HG03558 (cell line): ENCODE measurements around the gene RANGAP1.

Experiments used
- ATAC-seq: cut with Tn5 transposase; IDR thresholded peaks from one replicate; pipeline ENCODE4 v1.9.1; 2021; ENCODE audit warnings: moderate number of reproducible peaks; ENCODE audit not compliant: unreplicated experiment; ENCODE audit errors: extremely low read depth

The RANGAP1 gene

GRCh38 chr22:41238570-41239442 lies 47.2 kb downstream of the RANGAP1 start:
- ATAC-seq = no peak

DNA sequence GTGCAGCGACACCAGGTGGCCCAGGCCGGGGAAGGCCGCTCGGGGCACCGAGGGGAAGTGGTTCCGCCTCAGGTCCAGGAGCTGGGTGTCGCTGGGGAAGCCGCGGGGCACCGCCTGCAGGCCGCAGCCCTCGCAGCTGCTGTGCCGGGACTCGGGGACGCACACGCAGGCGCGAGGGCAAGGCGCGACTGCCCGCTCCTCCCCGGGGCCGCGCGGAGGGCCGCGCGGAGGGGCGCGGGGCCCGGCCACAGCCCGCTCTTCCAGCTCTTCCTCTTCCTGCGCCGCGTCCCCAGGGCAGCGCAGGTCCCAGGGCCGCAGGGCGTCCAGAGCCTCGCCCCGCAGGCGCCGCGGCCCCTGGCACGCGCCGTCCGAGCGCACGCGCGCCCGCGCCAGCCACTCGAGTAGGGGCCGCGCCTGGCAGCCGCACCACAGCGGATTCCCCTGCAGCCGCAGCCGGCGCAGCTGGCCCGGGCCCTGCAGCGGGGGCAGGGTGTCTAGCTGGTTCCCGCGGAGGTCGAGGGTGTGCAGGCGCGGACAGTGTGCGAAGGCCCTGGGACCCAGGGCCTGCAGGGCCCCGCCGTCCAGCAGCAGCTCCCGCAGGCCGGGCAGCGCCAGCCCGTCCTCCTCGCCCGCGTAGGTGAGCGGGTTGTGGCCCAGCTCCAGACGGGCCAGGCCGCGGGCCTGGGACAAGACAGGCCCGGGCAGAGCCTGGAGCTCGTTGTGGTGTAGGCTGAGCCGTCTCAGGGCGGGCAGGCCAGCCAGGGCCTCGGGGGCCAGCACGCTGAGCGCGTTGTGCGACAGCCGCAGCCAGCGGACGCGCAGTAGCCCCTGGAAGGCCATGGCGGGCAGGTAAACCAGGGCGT lies 48.0 kb downstream of the RANGAP1 start:
- no peak for ATAC-seq

DNA sequence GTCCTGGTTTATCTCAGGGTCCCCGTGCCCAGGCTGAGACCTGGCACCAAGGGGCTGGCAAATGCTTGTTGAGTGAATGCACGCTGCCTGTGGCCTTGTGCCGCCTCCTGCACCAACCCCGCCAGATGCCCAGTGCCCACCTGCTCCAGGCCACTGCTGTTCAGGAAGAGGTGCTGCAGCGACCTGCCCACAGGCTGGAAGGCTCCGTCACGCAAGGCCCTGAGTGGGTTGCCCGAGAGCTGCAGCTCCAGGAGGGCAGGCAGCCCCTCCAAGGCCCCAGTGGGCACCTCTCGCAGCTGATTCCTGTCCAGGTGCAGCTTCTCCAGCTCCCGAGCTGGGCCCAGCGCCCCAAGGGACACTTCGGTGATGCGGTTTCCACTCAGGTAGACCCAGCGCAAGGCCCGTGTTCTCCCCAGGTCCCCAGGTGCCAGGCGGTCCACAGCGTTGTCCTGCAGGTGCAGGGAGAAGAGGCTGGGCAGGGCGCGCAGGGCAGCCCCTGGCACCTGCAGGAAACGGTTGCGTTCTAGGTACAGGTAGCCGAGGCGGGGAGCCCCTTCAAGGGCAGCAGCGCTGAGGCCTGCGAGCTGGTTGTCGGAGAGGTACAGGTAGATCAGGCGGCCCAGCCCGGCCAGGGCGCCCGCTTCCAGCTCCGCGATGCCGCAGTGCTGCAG lies 48.8 kb downstream of the RANGAP1 start:
- no peak for ATAC-seq

- ATAC-seq = no peak
Observed at GRCh38 chr22:41234815-41235695, 50.9 kb downstream of the RANGAP1 start.

- ATAC-seq = no peak
Observed at GRCh38 chr22:41231369-41231768, 54.6 kb downstream of the RANGAP1 start.

DNA sequence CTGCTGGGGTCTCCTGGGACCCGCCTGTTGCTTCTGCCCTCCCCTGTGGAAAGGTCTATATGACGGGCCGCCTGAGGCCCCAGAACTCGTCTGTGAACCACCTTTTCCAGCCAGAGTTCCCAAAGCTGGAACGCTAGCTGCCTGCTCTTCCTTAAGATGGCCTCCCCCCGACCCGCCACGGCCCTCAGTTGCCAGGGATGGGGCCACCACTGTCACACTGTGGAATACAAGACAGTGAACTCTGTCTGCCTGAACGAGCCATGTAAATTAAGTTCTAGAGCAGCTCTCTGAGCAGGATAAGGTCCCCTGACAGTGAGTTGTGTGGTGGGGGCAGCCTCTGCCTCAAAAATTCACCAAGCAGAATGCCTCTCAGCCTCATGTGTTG lies 55.6 kb downstream of the RANGAP1 start:
- ATAC-seq = no peak

- ATAC-seq = no peak
Observed at GRCh38 chr22:41229730-41230400, 56.1 kb downstream of the RANGAP1 start.

DNA sequence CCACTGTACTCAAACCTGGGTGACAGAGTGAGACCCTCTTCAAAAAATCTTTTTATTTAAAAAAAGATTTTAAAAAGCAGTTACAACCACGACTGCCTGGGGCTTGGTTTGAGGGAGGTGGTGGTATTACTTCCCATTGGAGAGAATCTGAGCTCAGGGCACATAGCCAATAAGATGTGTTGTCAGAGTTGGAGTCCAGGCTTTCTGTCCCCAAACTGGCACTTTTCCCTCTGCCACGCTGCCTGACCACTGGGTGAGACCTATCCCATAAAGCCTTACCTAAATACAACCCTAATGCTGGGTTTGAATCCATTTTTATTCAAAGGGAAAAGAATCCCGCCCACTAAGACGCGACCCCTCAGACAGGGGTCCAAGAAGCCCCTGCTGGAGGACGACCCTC lies 56.8 kb downstream of the RANGAP1 start:
- ATAC-seq = no peak

GRCh38 chr22:41226723-41227655 lies 59.0 kb downstream of the RANGAP1 start:
- no peak for ATAC-seq

DNA sequence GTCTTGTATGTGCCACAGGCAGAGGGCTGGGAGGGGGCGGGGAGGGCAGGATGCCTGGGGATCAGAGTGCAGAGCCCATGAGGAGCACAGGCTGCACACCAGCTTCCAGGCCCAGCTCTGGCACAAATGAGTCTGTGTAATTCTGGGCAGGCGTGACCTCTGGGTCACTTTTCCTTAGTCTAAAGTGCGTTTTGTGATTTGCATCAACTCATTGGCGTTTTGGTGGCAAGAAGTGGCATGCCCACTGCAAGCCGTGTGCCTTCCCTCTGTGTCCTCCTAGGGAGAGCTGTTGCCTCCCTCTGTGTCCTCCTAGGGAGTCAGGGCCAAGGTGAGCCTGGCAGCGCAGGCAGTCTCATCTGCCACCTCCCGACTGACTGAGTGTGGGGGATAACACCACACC lies 62.5 kb downstream of the RANGAP1 start:
- no peak for ATAC-seq

GRCh38 chr22:41222846-41223507 lies 63.0 kb downstream of the RANGAP1 start:
- ATAC-seq = no peak

DNA sequence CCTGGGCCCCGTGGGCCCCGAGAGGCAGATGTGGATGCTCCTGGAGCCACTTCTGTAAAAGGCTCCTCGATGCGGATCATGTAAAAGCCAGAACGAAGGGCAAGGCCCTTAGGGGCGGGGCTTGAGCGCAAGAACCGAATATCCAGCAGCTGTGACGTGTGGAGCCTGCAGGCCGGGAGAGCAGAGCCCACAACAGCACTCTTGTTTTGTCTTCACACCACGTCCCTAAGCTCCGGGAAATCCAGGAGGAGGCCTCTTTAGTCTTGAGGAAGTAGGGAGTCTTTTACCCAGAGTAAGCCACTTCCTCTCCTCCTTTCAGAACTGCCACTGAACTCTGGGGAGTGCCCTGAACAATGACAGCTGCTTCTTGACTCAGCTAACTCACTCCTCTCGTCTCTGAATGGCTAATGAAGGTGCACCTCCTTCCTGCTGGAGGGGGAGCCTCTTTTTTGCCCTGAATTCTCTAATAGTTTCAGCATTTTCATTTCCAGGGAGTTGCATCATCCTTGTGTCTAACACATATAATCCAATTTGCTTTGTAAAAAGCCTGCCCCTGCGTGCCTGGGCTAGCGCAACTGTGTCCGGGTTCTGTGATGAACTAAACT lies 68.3 kb downstream of the RANGAP1 start:
- no peak for ATAC-seq

DNA sequence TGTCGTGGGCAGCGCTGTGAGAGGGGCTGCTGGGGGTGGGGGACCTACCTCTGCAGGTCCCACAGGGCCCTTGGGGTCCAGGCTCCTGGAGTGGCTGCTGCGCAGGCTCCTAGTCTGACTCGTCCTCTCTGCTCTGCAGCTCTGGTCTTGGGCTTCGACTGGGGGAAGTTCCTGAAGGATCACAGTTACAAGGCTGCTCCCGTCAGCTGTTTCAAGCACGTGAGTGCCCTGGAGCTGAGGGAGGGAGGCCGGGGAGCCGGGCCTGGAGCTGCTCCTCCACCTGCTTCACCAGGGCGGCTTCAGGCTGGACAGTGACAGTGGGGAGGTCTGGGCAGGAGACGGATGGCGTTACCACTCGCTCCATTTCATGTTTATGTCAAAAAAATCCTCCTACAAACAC lies 69.0 kb downstream of the RANGAP1 start:
- no peak for ATAC-seq

- no peak for ATAC-seq
Observed at GRCh38 chr22:41215926-41216325, 70.1 kb downstream of the RANGAP1 start.

- no peak for ATAC-seq
Observed at GRCh38 chr22:41215409-41215808, 70.6 kb downstream of the RANGAP1 start.

- no peak for ATAC-seq
Observed at GRCh38 chr22:41206719-41207118, 79.3 kb downstream of the RANGAP1 start.
